Fibroblast of peridontal ligament (primary cell): Measurements from ENCODE around the gene USP15.
A peak's percentile ranks its signal among the peaks of the same experiment; 100 is the strongest.

Experiments
- DNase-seq: peaks from one replicate; pipeline ENCODE4 v3.0.0-alpha.2; 2010; ENCODE audit errors: extremely low read depth

USP15 gene

GRCh38 chr12:62258231-62258630 is 2.0 kb upstream of the USP15 start:
- no peak for DNase-seq

GRCh38 chr12:62258941-62259630 is 1.1 kb upstream of the USP15 start:
- DNase-seq: no peak

GRCh38 chr12:62259631-62259992 is 592 bp upstream of the USP15 start:
- DNase-seq: no peak

GRCh38 chr12:62260733-62261683 is 804 bp downstream of the USP15 start:
- peak; percentile 44 for DNase-seq

- DNase-seq: no peak
Measured at GRCh38 chr12:62261876-62262517, 1.8 kb downstream of the USP15 start.

GRCh38 chr12:62263232-62263631 is 3.0 kb downstream of the USP15 start:
- no peak for DNase-seq

GRCh38 chr12:62263966-62264365 is 3.8 kb downstream of the USP15 start:
- no peak for DNase-seq

GRCh38 chr12:62264706-62265105 is 4.5 kb downstream of the USP15 start:
- no peak for DNase-seq

- no peak for DNase-seq
Measured at GRCh38 chr12:62265511-62265910, 5.3 kb downstream of the USP15 start.

- no peak for DNase-seq
Measured at GRCh38 chr12:62267026-62267425, 6.8 kb downstream of the USP15 start.

- DNase-seq: no peak
Measured at GRCh38 chr12:62267480-62267879, 7.3 kb downstream of the USP15 start.

- DNase-seq: peak; percentile 74
Measured at GRCh38 chr12:62268956-62269355, 8.8 kb downstream of the USP15 start.

GRCh38 chr12:62269464-62270228 is 9.4 kb downstream of the USP15 start:
- DNase-seq: no peak

- DNase-seq: peak; percentile 55
Measured at GRCh38 chr12:62270384-62270783, 10.2 kb downstream of the USP15 start.

- no peak for DNase-seq
Measured at GRCh38 chr12:62270872-62271271, 10.7 kb downstream of the USP15 start.

GRCh38 chr12:62272936-62273552 is 12.8 kb downstream of the USP15 start:
- DNase-seq: no peak

- no peak for DNase-seq
Measured at GRCh38 chr12:62273724-62274380, 13.6 kb downstream of the USP15 start.

- DNase-seq: no peak
Measured at GRCh38 chr12:62278022-62278421, 17.8 kb downstream of the USP15 start.

GRCh38 chr12:62279058-62279457 is 18.9 kb downstream of the USP15 start:
- DNase-seq: no peak

GRCh38 chr12:62279961-62280360 is 19.8 kb downstream of the USP15 start:
- no peak for DNase-seq
